ENCODE measurements around the gene OSTN.
A peak's percentile ranks its signal among the peaks of the same experiment; 100 is the strongest.
"Not testable (repeated sequence)": the region's sequence is repeated elsewhere in the genome, so short reads cannot be mapped to it uniquely, and the experiment has no call there.

OSTN gene

GRCh38 chr3:191269289-191270085 is 70.4 kb downstream of the OSTN start:
- DNase-seq: no peak

GRCh38 chr3:191275244-191275643 is 76.2 kb downstream of the OSTN start:
- not testable (repeated sequence) for DNase-seq

GRCh38 chr3:191275751-191276150 is 76.7 kb downstream of the OSTN start:
- DNase-seq: no peak

- DNase-seq: no peak
These were observed 81.1 kb downstream of the OSTN start for GRCh38 chr3:191280111-191280510.

- no peak for DNase-seq
These were observed 81.8 kb downstream of the OSTN start for GRCh38 chr3:191280882-191281281.

GRCh38 chr3:191282251-191283185 is 83.5 kb downstream of the OSTN start:
- DNase-seq: no peak

DNA sequence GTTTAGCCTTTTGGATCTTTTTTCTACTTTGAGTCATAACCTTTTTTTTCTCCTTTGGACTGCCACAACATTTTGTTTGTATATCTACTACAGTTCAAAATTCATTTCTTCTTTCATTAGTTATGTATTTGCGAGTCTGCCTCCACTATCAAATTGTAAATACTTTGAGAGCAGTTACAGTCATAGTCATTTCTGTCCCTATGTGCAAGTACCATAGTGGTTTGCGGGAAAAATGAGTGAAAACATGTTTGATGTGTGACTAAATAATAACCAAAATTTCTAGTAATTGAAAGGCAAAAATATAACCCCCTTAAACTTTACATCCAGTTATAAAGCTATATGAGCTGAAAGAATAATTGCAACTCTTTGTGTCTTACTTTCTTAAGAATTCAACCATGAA is 84.4 kb downstream of the OSTN start:
- DNase-seq: no peak

GRCh38 chr3:191290311-191291025 is 91.4 kb downstream of the OSTN start:
- peak; percentile 83 for DNase-seq

DNA sequence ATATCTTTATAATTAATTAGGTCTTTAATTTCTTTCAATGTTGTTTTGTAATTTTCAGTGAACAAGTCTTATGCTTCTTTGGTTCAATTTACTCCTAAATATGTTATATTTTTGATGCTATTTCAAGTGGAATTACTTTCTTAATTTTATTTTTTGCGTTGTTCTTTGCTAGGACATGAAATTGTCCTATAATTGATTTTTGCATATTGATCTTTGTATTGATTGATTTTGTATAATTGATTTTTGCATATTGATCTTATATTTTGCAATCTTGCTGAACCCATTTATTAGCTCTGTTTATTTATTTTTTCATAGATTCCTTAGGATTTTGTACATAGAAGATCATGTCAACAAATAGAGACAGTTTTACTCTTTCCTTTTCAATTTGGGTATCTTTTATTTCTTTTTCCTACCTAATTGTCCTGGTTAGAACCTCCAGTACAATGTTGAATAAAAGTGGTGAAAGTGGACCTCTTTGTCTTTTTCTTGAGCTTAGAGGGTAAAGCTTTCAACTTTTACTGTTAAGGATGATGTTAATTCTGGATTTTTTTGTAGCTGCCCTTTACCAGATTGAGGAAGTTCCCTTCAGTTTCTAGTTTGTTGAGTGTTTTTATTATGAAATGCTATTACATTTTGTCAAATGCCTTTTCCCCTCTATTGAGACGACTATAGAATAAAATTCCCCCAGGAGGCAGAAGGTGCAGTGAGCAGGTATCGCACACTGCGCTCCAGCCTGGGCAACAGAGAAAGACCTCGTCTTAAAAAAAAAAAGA is 93.4 kb downstream of the OSTN start:
- peak; percentile 72 for DNase-seq

DNA sequence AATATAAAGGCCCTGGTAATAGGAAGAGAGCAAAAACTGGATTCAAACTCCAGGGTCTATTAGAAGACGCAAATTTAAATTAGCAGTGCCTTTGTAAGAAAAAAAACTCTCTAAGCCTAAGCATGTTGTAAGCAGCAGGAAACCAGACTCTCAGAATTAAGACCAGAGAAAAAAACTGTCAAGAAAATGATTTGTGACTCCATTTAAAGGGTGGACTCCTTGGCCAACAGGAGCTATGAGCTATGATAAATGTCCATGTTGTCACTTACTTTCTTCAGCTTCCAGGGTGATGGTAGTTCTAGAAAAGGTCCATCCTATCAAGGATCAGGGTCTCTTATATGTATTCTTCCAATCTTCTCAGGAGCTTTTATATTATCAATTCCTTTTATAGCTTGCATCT is 95.2 kb downstream of the OSTN start:
- DNase-seq: no peak

DNA sequence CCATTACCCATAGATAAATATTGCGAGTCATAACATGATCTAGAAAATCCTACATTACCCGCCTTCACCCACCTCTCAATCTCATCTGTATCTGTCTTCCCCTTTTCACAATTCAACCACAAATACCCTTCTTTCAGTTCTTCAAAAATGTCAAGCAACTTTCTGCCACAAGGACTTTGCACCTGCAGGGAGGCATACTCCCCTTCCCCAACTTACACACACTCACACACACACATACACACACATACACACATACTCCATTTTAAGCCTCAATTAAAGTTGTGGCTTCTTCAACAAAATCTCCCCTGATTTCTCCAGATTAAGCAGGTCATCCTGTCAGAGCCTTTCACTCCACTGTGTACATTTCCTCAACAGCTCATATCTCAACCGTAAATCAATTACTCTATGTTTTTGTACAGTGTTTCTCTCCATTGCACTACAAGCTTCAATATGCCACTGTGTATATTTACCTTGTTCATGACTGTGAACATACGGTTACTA is 97.0 kb downstream of the OSTN start:
- DNase-seq: peak; percentile 30

GRCh38 chr3:191298846-191299245 is 99.8 kb downstream of the OSTN start:
- DNase-seq: no peak

DNA sequence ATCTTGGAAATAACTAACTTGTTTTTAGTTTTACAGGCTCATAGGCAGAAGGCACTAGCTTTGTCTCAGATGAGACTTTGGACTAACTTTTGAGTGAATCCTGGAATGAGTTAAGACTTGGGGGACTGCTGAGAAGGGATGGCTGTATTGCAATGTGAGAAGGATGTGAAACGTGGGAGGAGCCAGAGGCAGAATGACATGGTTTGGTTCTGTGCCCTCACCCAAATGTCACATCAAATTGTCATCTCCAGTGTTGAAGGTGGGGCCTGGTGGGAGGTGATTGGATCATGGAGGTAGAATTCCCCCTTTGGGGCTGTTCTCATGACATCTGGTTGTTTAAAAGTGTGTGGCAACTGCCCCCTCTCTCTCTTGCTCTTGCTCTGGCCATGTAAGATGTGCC is 101.4 kb downstream of the OSTN start:
- DNase-seq: peak; percentile 8

GRCh38 chr3:191301017-191301416 is 102.0 kb downstream of the OSTN start:
- DNase-seq: peak; percentile 86

GRCh38 chr3:191301782-191302411 is 102.9 kb downstream of the OSTN start:
- no peak for DNase-seq

- DNase-seq: no peak
These were observed 103.4 kb downstream of the OSTN start for GRCh38 chr3:191302451-191302850.

GRCh38 chr3:191303596-191303995 is 104.6 kb downstream of the OSTN start:
- no peak for DNase-seq

DNA sequence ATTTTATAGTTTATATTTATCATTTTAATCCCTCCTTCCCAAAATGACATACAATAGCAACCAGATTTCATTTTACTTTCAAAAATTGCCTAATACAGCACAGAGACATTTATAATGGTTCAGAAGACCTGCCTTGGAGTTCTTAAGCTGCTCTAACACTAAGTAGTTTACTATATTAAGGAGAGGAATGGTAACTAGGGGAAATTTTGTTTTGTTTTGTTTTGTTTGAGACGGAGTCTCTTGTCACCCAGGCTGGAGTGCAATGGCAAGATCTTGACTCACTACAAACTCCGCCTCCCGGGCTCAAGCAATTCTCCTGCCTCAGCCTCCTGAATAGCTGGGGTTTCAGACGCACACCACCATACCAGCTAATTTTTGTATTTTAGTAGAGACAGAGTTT is 107.4 kb downstream of the OSTN start:
- no peak for DNase-seq

- no peak for DNase-seq
These were observed 108.3 kb downstream of the OSTN start for GRCh38 chr3:191307341-191307740.

DNA sequence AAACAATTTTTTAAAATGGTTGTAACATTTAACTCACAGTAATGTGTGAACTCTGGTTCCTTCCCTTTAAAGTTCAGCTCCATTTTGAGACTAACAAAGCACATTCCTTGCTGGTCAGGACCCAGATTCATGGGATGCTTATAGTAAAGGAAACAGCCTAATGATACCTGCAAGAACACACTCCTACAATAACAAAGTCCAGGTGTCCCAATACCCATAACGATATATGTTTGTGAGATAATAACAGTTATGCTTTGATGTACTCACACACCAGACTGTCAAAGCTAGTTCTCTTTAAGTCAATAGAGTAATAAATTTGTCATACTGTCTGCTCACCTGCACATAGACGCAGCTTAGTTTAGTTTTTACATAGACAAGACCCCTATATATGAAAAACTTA is 114.3 kb downstream of the OSTN start:
- no peak for DNase-seq

- no peak for DNase-seq
These were observed 115.2 kb downstream of the OSTN start for GRCh38 chr3:191314109-191314728.

Measured in inflammatory macrophage treated with lipopolysaccharide for 4 hours (primary cell).